Measurements from ENCODE around the gene RUBCNL. TPM values are rescaled to one million over a fixed set of nuclear protein-coding genes. Genes with fewer than 3 reads are reported as not detected.

RUBCNL gene
- total RNA-seq, 2 experiments from 2014 or later = 0.36 to 0.69 TPM

DNA sequence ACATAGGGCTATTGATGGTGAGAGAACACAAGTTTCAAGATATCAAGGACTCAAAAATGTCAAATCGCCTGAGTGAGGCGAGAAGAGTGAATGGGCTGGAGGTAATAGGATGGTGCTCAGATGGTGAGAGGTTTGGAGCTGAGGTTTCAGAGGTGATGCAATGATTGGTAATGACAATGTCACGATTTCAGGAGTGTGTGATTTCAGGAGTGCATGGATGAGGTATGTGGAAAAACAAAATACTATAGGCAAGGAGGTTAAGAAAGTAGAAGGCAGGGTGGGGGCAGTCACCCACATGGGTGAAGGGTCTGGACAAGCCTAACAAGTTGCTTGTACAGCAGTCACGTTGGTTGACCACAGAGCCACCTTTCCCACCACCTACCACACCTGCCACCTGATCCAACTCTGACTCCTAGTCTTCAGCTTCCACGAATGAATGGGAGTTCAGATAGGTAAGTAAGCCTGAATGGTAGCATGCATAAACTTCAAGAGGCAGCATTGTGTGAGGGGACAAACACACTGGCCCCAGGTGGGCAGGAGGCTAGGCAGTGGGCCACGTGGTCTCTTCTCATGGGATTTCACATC is 71.5 kb downstream of the RUBCNL start:
- peaks cover 2% of the 10 kb centered on the region for H3K9me3 Mint-ChIP-seq
- H3K27me3 ChIP-seq (ENCODE audit: control insufficient read depth in 1 of 2, insufficient read depth in 2 of 2, low read length in 2 of 2) = no peaks in the 10 kb centered on the region
- no peak overlapping the region for H3K27ac Mint-ChIP-seq
- peaks cover 63% of the 10 kb centered on the region for H3K36me3 Mint-ChIP-seq (ENCODE audit: low read depth)
- intact Hi-C loops (cut with DNase I, micrococcal nuclease) = no loop called here
- no peak overlapping the region for H3K4me3 Mint-ChIP-seq
- peaks cover 16% of the 10 kb centered on the region for H3K36me3 ChIP-seq (ENCODE audit: insufficient read depth, low read length)
- peaks cover 0 to 3% of the 10 kb centered on the region in 2 experiments for H3K9me3 ChIP-seq (ENCODE audit: control insufficient read depth in 1 of 2, insufficient read depth in 1 of 2, low read length in 2 of 2)
- no peak overlapping the region for H3K27ac ChIP-seq (ENCODE audit: low read depth in 1 of 2, low read length in 2 of 2)
- H3K4me3 ChIP-seq (ENCODE audit: low read length) = no peak overlapping the region
- CTCF ChIA-PET = no interaction called here
- peaks cover 64% of the 10 kb centered on the region for H3K4me1 Mint-ChIP-seq (ENCODE audit: low read depth)
- no peak for ATAC-seq (ENCODE audit: poor library complexity)
- POLR2A ChIA-PET = interaction anchor here (0.6 to 5.1 kb wide), 2 partner anchors 20 to 26 kb away, joined by 3 to 23 read pairs; no protein-coding TSS in a partner anchor
- H3K27me3 Mint-ChIP-seq = no peaks in the 10 kb centered on the region
- DNase-seq = no peak
- H3K4me1 ChIP-seq (ENCODE audit: insufficient read depth, low read length) = peaks cover 11% of the 10 kb centered on the region
- TF ChIP-seq, protein P1, sequence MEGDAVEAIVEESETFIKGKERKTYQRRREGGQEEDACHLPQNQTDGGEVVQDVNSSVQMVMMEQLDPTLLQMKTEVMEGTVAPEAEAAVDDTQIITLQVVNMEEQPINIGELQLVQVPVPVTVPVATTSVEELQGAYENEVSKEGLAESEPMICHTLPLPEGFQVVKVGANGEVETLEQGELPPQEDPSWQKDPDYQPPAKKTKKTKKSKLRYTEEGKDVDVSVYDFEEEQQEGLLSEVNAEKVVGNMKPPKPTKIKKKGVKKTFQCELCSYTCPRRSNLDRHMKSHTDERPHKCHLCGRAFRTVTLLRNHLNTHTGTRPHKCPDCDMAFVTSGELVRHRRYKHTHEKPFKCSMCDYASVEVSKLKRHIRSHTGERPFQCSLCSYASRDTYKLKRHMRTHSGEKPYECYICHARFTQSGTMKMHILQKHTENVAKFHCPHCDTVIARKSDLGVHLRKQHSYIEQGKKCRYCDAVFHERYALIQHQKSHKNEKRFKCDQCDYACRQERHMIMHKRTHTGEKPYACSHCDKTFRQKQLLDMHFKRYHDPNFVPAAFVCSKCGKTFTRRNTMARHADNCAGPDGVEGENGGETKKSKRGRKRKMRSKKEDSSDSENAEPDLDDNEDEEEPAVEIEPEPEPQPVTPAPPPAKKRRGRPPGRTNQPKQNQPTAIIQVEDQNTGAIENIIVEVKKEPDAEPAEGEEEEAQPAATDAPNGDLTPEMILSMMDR (IDR thresholded peaks at IDR 0.05) = no peak

DNA sequence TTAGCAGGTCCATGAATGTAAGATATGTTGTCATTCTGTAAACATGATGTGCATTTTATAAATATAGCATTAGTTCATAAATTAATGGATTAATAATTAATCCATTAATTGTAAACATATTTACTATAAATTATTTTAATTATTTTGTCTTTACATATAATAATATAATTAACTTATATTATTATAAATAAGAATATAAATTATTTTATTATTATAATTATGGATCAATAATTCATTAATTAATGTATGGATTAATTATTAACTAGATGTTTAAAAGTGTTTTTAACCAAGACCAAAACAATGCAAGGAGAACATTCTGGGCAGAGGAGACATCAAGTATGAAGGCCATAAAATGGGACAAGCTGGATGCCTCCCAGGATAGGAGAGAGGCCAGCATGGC is 72.0 kb downstream of the RUBCNL start:
- H3K27me3 ChIP-seq (ENCODE audit: control insufficient read depth in 1 of 2, insufficient read depth in 2 of 2, low read length in 2 of 2) = no peaks in the 10 kb centered on the region
- TF ChIP-seq, protein P1 (IDR thresholded peaks at IDR 0.05) = no peak
- H3K4me1 ChIP-seq (ENCODE audit: insufficient read depth, low read length) = peaks cover 6% of the 10 kb centered on the region
- H3K27me3 Mint-ChIP-seq = no peaks in the 10 kb centered on the region
- no peak overlapping the region for H3K27ac ChIP-seq (ENCODE audit: low read depth in 1 of 2, low read length in 2 of 2)
- H3K4me3 ChIP-seq (ENCODE audit: low read length) = no peak overlapping the region
- H3K36me3 Mint-ChIP-seq (ENCODE audit: low read depth) = peaks cover 69% of the 10 kb centered on the region
- peaks cover 0 to 3% of the 10 kb centered on the region in 2 experiments for H3K9me3 ChIP-seq (ENCODE audit: control insufficient read depth in 1 of 2, insufficient read depth in 1 of 2, low read length in 2 of 2)
- peaks cover 61% of the 10 kb centered on the region for H3K4me1 Mint-ChIP-seq (ENCODE audit: low read depth)
- H3K27ac Mint-ChIP-seq = no peak overlapping the region
- no peak for DNase-seq
- peaks cover 6% of the 10 kb centered on the region for H3K9me3 Mint-ChIP-seq
- intact Hi-C loops (cut with DNase I, micrococcal nuclease) = no loop called here
- H3K36me3 ChIP-seq (ENCODE audit: insufficient read depth, low read length) = peaks cover 16% of the 10 kb centered on the region
- POLR2A ChIA-PET = interaction anchor here (5.1 kb wide), 1 partner anchor 19 kb away, joined by 23 read pairs; no protein-coding TSS in a partner anchor
- CTCF ChIA-PET = no interaction called here
- H3K4me3 Mint-ChIP-seq = no peak overlapping the region
- no peak for ATAC-seq (ENCODE audit: poor library complexity)

DNA sequence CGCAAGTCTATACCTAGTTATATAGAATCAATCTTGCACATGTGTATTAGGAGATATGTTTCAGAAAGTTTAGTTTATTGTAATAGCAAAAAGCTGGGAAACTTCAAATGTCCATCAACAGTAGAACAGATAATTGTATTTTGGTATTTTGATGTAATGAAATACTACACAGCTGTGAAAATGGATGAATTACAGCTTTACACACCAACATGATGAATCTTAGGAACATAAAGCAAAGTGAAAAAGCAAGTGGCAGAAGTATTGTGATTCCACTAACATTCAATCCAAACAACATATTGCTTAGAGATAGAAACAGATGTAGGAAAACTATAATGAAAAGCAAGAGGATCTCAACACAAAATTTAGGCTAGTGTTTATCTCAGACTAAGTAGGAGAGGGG is 72.5 kb downstream of the RUBCNL start:
- H3K4me1 ChIP-seq (ENCODE audit: insufficient read depth, low read length) = peaks cover 6% of the 10 kb centered on the region
- intact Hi-C loops (cut with DNase I, micrococcal nuclease) = no loop called here
- H3K9me3 ChIP-seq (ENCODE audit: control insufficient read depth in 1 of 2, insufficient read depth in 1 of 2, low read length in 2 of 2) = peaks cover 0 to 3% of the 10 kb centered on the region in 2 experiments
- TF ChIP-seq, protein P1 (IDR thresholded peaks at IDR 0.05) = no peak
- no peak for ATAC-seq (ENCODE audit: poor library complexity)
- Mint-ChIP-seq H3K9me3 (peaks cover 10% of the 10 kb centered on the region), H3K27ac (no peak overlapping the region), H3K27me3 (no peaks in the 10 kb centered on the region), H3K4me1 (ENCODE audit: low read depth) (peaks cover 59% of the 10 kb centered on the region), H3K36me3 (ENCODE audit: low read depth) (peaks cover 73% of the 10 kb centered on the region), H3K4me3 (no peak overlapping the region)
- DNase-seq = no peak
- ChIA-PET CTCF (interaction anchor here (1.4 kb wide), 1 partner anchor 154 kb away, joined by 4 read pairs; no protein-coding TSS in a partner anchor), POLR2A (interaction anchor here (1.5 to 5.1 kb wide), 2 partner anchors 19 to 135 kb away, joined by 5 to 23 read pairs; no protein-coding TSS in a partner anchor)
- no peaks in the 10 kb centered on the region for H3K27me3 ChIP-seq (ENCODE audit: control insufficient read depth in 1 of 2, insufficient read depth in 2 of 2, low read length in 2 of 2)
- H3K27ac ChIP-seq (ENCODE audit: low read depth in 1 of 2, low read length in 2 of 2) = no peak overlapping the region
- H3K4me3 ChIP-seq (ENCODE audit: low read length) = no peak overlapping the region
- peaks cover 16% of the 10 kb centered on the region for H3K36me3 ChIP-seq (ENCODE audit: insufficient read depth, low read length)

Data from CD4-positive, alpha-beta T cell (primary cell).